Panc1 (cell line): ENCODE data around the gene TNRC6A. TPM values are rescaled to one million over a fixed set of nuclear protein-coding genes. Genes with fewer than 3 reads are reported as not detected.

Experiments
- ATAC-seq: fragments of 200-7000 bp; cut with Tn5 transposase; 2 replicates; pipeline ENCODE4 v1.9.1; 2020; ENCODE audit warnings: mild to moderate bottlenecking, moderate library complexity
- BruUV-seq: library from RNA; stranded (reverse); fragments of 400-500 nt; replicated peaks from 2 replicates; lab custom pipeline; 2021; lab: Mats Ljungman, UMichigan
- CTCF ChIA-PET: fragments of 300-600 bp; sonication (Branson Sonifier 250); formaldehyde crosslinking; loops from one replicate; lab custom pipeline; 2022; ENCODE audit warnings: antibody characterized with exemption; lab: Charles Lee
- POLR2A ChIA-PET: fragments of 300-600 bp; sonication (Branson Sonifier 250); formaldehyde crosslinking; loops from one replicate; lab custom pipeline; 2022; ENCODE audit warnings: antibody characterized with exemption; lab: Charles Lee
- DNase-seq: peaks from one replicate; pipeline ENCODE4 v3.0.0-alpha.2; 2010; ENCODE audit warnings: low read depth, low spot score
- H3K27ac ChIP-seq: 2 replicates; pipeline ENCODE4 v1.5.1; 2011; ENCODE audit warnings: mild to moderate bottlenecking, low read length, inconsistent platforms
- H3K27me3 ChIP-seq: fragments of 200-500 bp; sonication (Bioruptor generic); 2 replicates; pipeline ENCODE4 v1.6.0; 2014; ENCODE audit warnings: low read length, inconsistent platforms; ENCODE audit not compliant: control insufficient read depth, insufficient read depth
- H3K36me3 ChIP-seq: fragments of 200-500 bp; sonication (Bioruptor generic); 2 replicates; pipeline ENCODE4 v1.5.1; 2014; ENCODE audit warnings: inconsistent platforms, mild to moderate bottlenecking, low read length, moderate library complexity; ENCODE audit not compliant: control insufficient read depth, insufficient read depth
- H3K4me1 ChIP-seq: 2 replicates; pipeline ENCODE4 v1.5.1; 2011; ENCODE audit warnings: inconsistent platforms, mild to moderate bottlenecking, low read length, moderate library complexity; ENCODE audit not compliant: control insufficient read depth, insufficient read depth
- H3K4me3 ChIP-seq, 2 experiments: 2 replicates each; pipeline ENCODE4 v1.5.1; 2011 to 2012; ENCODE audit warnings: low read depth in 2 of 2, low read length in 2 of 2, mild to moderate bottlenecking in 2 of 2, inconsistent platforms in 1 of 2, moderate library complexity in 1 of 2
- H3K9me3 ChIP-seq: fragments of 200-500 bp; sonication (Bioruptor generic); 2 replicates; pipeline ENCODE4 v1.5.1; 2014; ENCODE audit warnings: low read depth, mild to moderate bottlenecking, inconsistent platforms, low read length, moderate library complexity; ENCODE audit not compliant: control insufficient read depth, insufficient read depth
- CTCF ChIP-seq: fragments of 450-650 bp; IDR thresholded peaks from 2 replicates; pipeline ENCODE4 v1.5.1; 2017; ENCODE audit warnings: mild to moderate bottlenecking
- POLR2AphosphoS5 ChIP-seq: IDR thresholded peaks from 2 replicates; pipeline ENCODE4 v1.6.1; 2012; ENCODE audit warnings: mild to moderate bottlenecking, low read depth, low read length, moderate library complexity
- REST ChIP-seq, 2 experiments: IDR thresholded peaks; 2 replicates each; pipeline ENCODE4 v1.6.1; 2011 to 2012; ENCODE audit warnings: low read depth in 2 of 2, control low read depth in 1 of 2, low read length in 1 of 2, mild to moderate bottlenecking in 1 of 2, moderate library complexity in 1 of 2; ENCODE audit not compliant: insufficient read depth in 1 of 2
- SIN3A ChIP-seq: IDR thresholded peaks from 2 replicates; pipeline ENCODE4 v1.6.1; 2012; ENCODE audit warnings: low read depth, mild to moderate bottlenecking, low read length, moderate library complexity, borderline replicate concordance; ENCODE audit not compliant: insufficient read depth
- TCF7L2 ChIP-seq: IDR thresholded peaks from 2 replicates; pipeline ENCODE4 v1.6.1; 2011; ENCODE audit warnings: mild to moderate bottlenecking, low read depth, low read length, inconsistent platforms
- in situ Hi-C: cut with HindIII; loops from 2 replicates; pipeline ENCODE4 v1.10.0; 2016; ENCODE audit warnings: low sequenced_read_pairs, low pct_unique_long_range_greater_than_20kb
- intact Hi-C: fragments of 100-400 bp; cut with micrococcal nuclease; formaldehyde crosslinking; loops from one replicate; pipeline ENCODE4 v1.10.0; 2022; ENCODE audit not compliant: unreplicated experiment
- total RNA-seq: library from RNA; stranded (reverse); gene quantifications from one replicate; pipeline ENCODE4 v1.2.1, GENCODE V29; 2021; ENCODE audit not compliant: unreplicated experiment

TNRC6A gene
- total RNA-seq, 1 experiment from 2014 or later = 53.6 TPM

- Histone ChIP-seq H3K36me3 (peaks cover 7% of the 10 kb centered on the region), H3K9me3 (no peaks in the 10 kb centered on the region), H3K27ac (peak overlapping the region; percentile 97), H3K27me3 (no peaks in the 10 kb centered on the region), H3K4me1 (peaks cover 30% of the 10 kb centered on the region), H3K4me3 (peak overlapping the region; percentile 82 to 85)
- DNase-seq (no peak), ATAC-seq (peak; percentile 66)
- BruUV-seq = no TSS peak
- intact Hi-C loops = loop anchor here (10.0 kb wide), 1 partner anchor 145 kb away; no protein-coding TSS in a partner anchor
- ChIA-PET CTCF (interaction anchor here (0.6 to 0.7 kb wide), 2 partner anchors 95 to 226 kb away, joined by 6 to 7 read pairs; no protein-coding TSS in a partner anchor), POLR2A (interaction anchor here (0.5 to 1.3 kb wide), 3 partner anchors 18 to 1192 kb away, joined by 9 to 12 read pairs (median 12); no protein-coding TSS in a partner anchor)
- in situ Hi-C loops = no loop called here
- TF ChIP-seq SIN3A = no peak
- no peak for TF ChIP-seq POLR2AphosphoS5
- no peak for TF ChIP-seq TCF7L2
- TF ChIP-seq CTCF = no peak
- TF ChIP-seq REST (IDR thresholded peaks at IDR 0.05; ENCODE audit: insufficient read depth in 1 of 2, low read depth in 2 of 2, low read length in 1 of 2) = no peak
Measured at GRCh38 chr16:24729951-24730815, 732 bp downstream of the TNRC6A start.

GRCh38 chr16:24730914-24731313 lies 1.5 kb downstream of the TNRC6A start:
- ChIA-PET POLR2A (interaction anchor here (0.7 to 1.3 kb wide), 2 partner anchors 11 to 61 kb away, joined by 3 to 12 read pairs; no protein-coding TSS in a partner anchor), CTCF (interaction anchor here (0.6 to 0.7 kb wide), 2 partner anchors 96 to 226 kb away, joined by 6 to 7 read pairs; no protein-coding TSS in a partner anchor)
- Histone ChIP-seq H3K9me3 (no peaks in the 10 kb centered on the region), H3K36me3 (peaks cover 7% of the 10 kb centered on the region), H3K4me1 (peaks cover 36% of the 10 kb centered on the region), H3K27ac (peak overlapping the region; percentile 97), H3K4me3 (peak overlapping the region; percentile 82 to 85), H3K27me3 (no peaks in the 10 kb centered on the region)
- ATAC-seq (no peak), DNase-seq (no peak)
- intact Hi-C loops = loop anchor here (10.0 kb wide), 1 partner anchor 146 kb away; no protein-coding TSS in a partner anchor
- TF ChIP-seq REST (IDR thresholded peaks at IDR 0.05; ENCODE audit: insufficient read depth in 1 of 2, low read depth in 2 of 2, low read length in 1 of 2) = no peak
- TF ChIP-seq TCF7L2 = no peak
- no peak for TF ChIP-seq CTCF
- TF ChIP-seq SIN3A = no peak
- TF ChIP-seq POLR2AphosphoS5 = no peak
- in situ Hi-C loops = no loop called here
- TSS peak; percentile 63 for BruUV-seq
